Activated CD8-positive, alpha-beta T cell treated with anti-CD3 and anti-CD28 coated beads, Interleukin-2, amount 10 ng/mL, durations not matched to agents 7 days and 5 days (primary cell): ENCODE measurements around the gene RPLP1. TPM values are rescaled to one million over a fixed set of nuclear protein-coding genes. Genes with fewer than 3 reads are reported as not detected.

Experiments
- ATAC-seq: fragments of 150-1000 bp; cut with Tn5 transposase; one replicate; pipeline ENCODE4 v1.10.0; 2021; ENCODE audit warnings: moderate library complexity
- CTCF ChIA-PET: fragments of 350-600 bp; sonication (Branson Sonifier 250); formaldehyde crosslinking; loops from one replicate; lab custom pipeline; 2021; ENCODE audit warnings: antibody characterized with exemption; lab: Charles Lee
- POLR2A ChIA-PET: fragments of 350-600 bp; sonication (Branson Sonifier 250); formaldehyde crosslinking; loops from one replicate; lab custom pipeline; 2021; ENCODE audit warnings: antibody characterized with exemption; lab: Charles Lee
- DNase-seq: peaks from one replicate; pipeline ENCODE4 v3.0.0-alpha.2; 2020
- H3K27ac Mint-ChIP-seq: one replicate; pipeline ENCODE4 v1.8.0; 2021; ENCODE audit warnings: mild to moderate bottlenecking, mixed read lengths
- H3K27me3 Mint-ChIP-seq: one replicate; pipeline ENCODE4 v1.8.0; 2021; ENCODE audit warnings: low read depth, mixed read lengths
- H3K36me3 Mint-ChIP-seq: one replicate; pipeline ENCODE4 v1.8.0; 2021; ENCODE audit warnings: low read depth, mixed read lengths
- H3K4me1 Mint-ChIP-seq: one replicate; pipeline ENCODE4 v1.8.0; 2021; ENCODE audit warnings: low read depth, mixed read lengths
- H3K4me3 Mint-ChIP-seq: one replicate; pipeline ENCODE4 v1.8.0; 2021; ENCODE audit warnings: mild to moderate bottlenecking, mixed read lengths
- H3K9me3 Mint-ChIP-seq: one replicate; pipeline ENCODE4 v1.8.0; 2022; ENCODE audit warnings: mixed read lengths; ENCODE audit not compliant: insufficient read depth
- total RNA-seq, 2 experiments: library from RNA; stranded (reverse); gene quantifications; one replicate each; pipeline ENCODE4 v1.2.3, GENCODE V29; 2021

RPLP1 gene
- total RNA-seq, 2 experiments from 2014 or later = 1,664 to 1,767 TPM

- Mint-ChIP-seq H3K4me3 (no peak overlapping the region), H3K9me3 (no peaks in the 10 kb centered on the region), H3K36me3 (no peaks in the 10 kb centered on the region), H3K27me3 (peaks cover 6% of the 10 kb centered on the region), H3K4me1 (peaks cover 11% of the 10 kb centered on the region), H3K27ac (no peak overlapping the region)
- POLR2A ChIA-PET = no interaction called here
- no peak for ATAC-seq
- DNase-seq = no peak
- CTCF ChIA-PET = no interaction called here
Observed at GRCh38 chr15:69497667-69498066, 45.0 kb downstream of the RPLP1 start.

GRCh38 chr15:69498282-69498681 is 45.7 kb downstream of the RPLP1 start:
- H3K27me3 Mint-ChIP-seq = peaks cover 6% of the 10 kb centered on the region
- no peak overlapping the region for H3K4me3 Mint-ChIP-seq
- ATAC-seq (no peak), DNase-seq (no peak)
- CTCF ChIA-PET = no interaction called here
- POLR2A ChIA-PET = no interaction called here
- H3K36me3 Mint-ChIP-seq = no peaks in the 10 kb centered on the region
- H3K9me3 Mint-ChIP-seq = no peaks in the 10 kb centered on the region
- peaks cover 11% of the 10 kb centered on the region for H3K4me1 Mint-ChIP-seq
- no peak overlapping the region for H3K27ac Mint-ChIP-seq

- Mint-ChIP-seq H3K27ac (no peak overlapping the region), H3K4me3 (no peak overlapping the region), H3K36me3 (no peaks in the 10 kb centered on the region), H3K9me3 (no peaks in the 10 kb centered on the region), H3K4me1 (peaks cover 11% of the 10 kb centered on the region), H3K27me3 (peaks cover 6% of the 10 kb centered on the region)
- CTCF ChIA-PET = no interaction called here
- ATAC-seq (no peak), DNase-seq (no peak)
- POLR2A ChIA-PET = no interaction called here
Observed at GRCh38 chr15:69498987-69499386, 46.4 kb downstream of the RPLP1 start.

- Mint-ChIP-seq H3K9me3 (no peaks in the 10 kb centered on the region), H3K36me3 (no peaks in the 10 kb centered on the region), H3K27ac (no peak overlapping the region), H3K4me3 (no peak overlapping the region), H3K27me3 (peaks cover 6% of the 10 kb centered on the region), H3K4me1 (peaks cover 11% of the 10 kb centered on the region)
- no peak for ATAC-seq
- POLR2A ChIA-PET = no interaction called here
- no peak for DNase-seq
- CTCF ChIA-PET = no interaction called here
Observed at GRCh38 chr15:69499521-69500211, 47.0 kb downstream of the RPLP1 start.

- no peaks in the 10 kb centered on the region for H3K9me3 Mint-ChIP-seq
- no peaks in the 10 kb centered on the region for H3K36me3 Mint-ChIP-seq
- peaks cover 11% of the 10 kb centered on the region for H3K4me1 Mint-ChIP-seq
- DNase-seq = no peak
- ChIA-PET CTCF (interaction anchor here (0.6 to 1.4 kb wide), 2 partner anchors 25 to 864 kb away, joined by 3 read pairs; no protein-coding TSS in a partner anchor), POLR2A (no interaction called here)
- no peak for ATAC-seq
- peaks cover 6% of the 10 kb centered on the region for H3K27me3 Mint-ChIP-seq
- no peak overlapping the region for H3K27ac Mint-ChIP-seq
- no peak overlapping the region for H3K4me3 Mint-ChIP-seq
Observed at GRCh38 chr15:69500339-69500738, 47.7 kb downstream of the RPLP1 start.

GRCh38 chr15:69501456-69501855 is 48.8 kb downstream of the RPLP1 start:
- CTCF ChIA-PET = interaction anchor here (1.4 kb wide), 1 partner anchor 26 kb away, joined by 3 read pairs; no protein-coding TSS in a partner anchor
- H3K4me1 Mint-ChIP-seq = peaks cover 11% of the 10 kb centered on the region
- DNase-seq (no peak), ATAC-seq (no peak)
- no peaks in the 10 kb centered on the region for H3K27me3 Mint-ChIP-seq
- H3K27ac Mint-ChIP-seq = no peak overlapping the region
- H3K9me3 Mint-ChIP-seq = no peaks in the 10 kb centered on the region
- no peak overlapping the region for H3K4me3 Mint-ChIP-seq
- POLR2A ChIA-PET = no interaction called here
- H3K36me3 Mint-ChIP-seq = no peaks in the 10 kb centered on the region

GRCh38 chr15:69502470-69503045 is 49.9 kb downstream of the RPLP1 start:
- H3K9me3 Mint-ChIP-seq = no peaks in the 10 kb centered on the region
- ChIA-PET CTCF (interaction anchor here (0.6 to 2.0 kb wide), 6 partner anchors 14 to 984 kb away, joined by 3 to 5 read pairs (median 4); no protein-coding TSS in a partner anchor), POLR2A (no interaction called here)
- H3K27ac Mint-ChIP-seq = no peak overlapping the region
- H3K36me3 Mint-ChIP-seq = no peaks in the 10 kb centered on the region
- peaks cover under 1% of the 10 kb centered on the region for H3K27me3 Mint-ChIP-seq
- DNase-seq (no peak), ATAC-seq (no peak)
- H3K4me1 Mint-ChIP-seq = peaks cover 5% of the 10 kb centered on the region
- no peak overlapping the region for H3K4me3 Mint-ChIP-seq

GRCh38 chr15:69504352-69505040 is 51.9 kb downstream of the RPLP1 start:
- H3K27ac Mint-ChIP-seq = no peak overlapping the region
- peaks cover 4% of the 10 kb centered on the region for H3K4me1 Mint-ChIP-seq
- H3K27me3 Mint-ChIP-seq = peaks cover 2% of the 10 kb centered on the region
- DNase-seq = no peak
- ChIA-PET POLR2A (no interaction called here), CTCF (interaction anchor here (1.8 kb wide), 1 partner anchor 28 kb away, joined by 6 read pairs; no protein-coding TSS in a partner anchor)
- no peak for ATAC-seq
- H3K4me3 Mint-ChIP-seq = no peak overlapping the region
- H3K36me3 Mint-ChIP-seq = no peaks in the 10 kb centered on the region
- no peaks in the 10 kb centered on the region for H3K9me3 Mint-ChIP-seq

Other genes with a start within 250 kb of the RPLP1 start
- not detected for gene PAQR5, start 153.9 kb upstream of the RPLP1 start, total RNA-seq
- gene KIF23, start 38.5 kb upstream of the RPLP1 start, total RNA-seq = 10 to 100 TPM; 80.7 to 87.9 TPM